ENCODE measurements around the gene SLC16A4. TPM values are rescaled to one million over a fixed set of nuclear protein-coding genes. Genes with fewer than 3 reads are reported as not detected.

Gene SLC16A4
- 10 to 100 TPM; 26.0 to 34.1 TPM for total RNA-seq

GRCh38 chr1:110390692-110391245 lies at the start of gene SLC16A4:
TSS of gene SLC16A4 (minus strand) at chr1:110391026. CDS start at chr1:110389323, 1,703 bp downstream.

GRCh38 chr1:110407260-110408210 lies 16.7 kb upstream of the SLC16A4 start, which contains the start of gene LAMTOR5:
TSS of gene LAMTOR5 (minus strand) at chr1:110407694. CDS start at chr1:110407620, 74 bp downstream.

GRCh38 chr1:110338886-110339406 lies 51.9 kb downstream of the SLC16A4 start, which contains the start of gene RBM15:
TSS of gene RBM15 (plus strand) at chr1:110339377. CDS start at chr1:110339406, 29 bp downstream.

Other genes starting within 250 kb of the SLC16A4 start
- 1 to 10 TPM in 1 of 2 donors, under 1 TPM in 1; 0.69 to 1.3 TPM for gene SLC6A17, start 240.5 kb downstream of the SLC16A4 start, total RNA-seq
- 1 to 10 TPM in 1 of 2 donors, under 1 TPM in 1; 1.00 to 1.0 TPM for gene KCNC4, start 180.7 kb downstream of the SLC16A4 start, total RNA-seq
- gene RBM15, start 51.6 kb downstream of the SLC16A4 start, total RNA-seq, result 10 to 100 TPM; 32.3 to 41.6 TPM
- 10 to 100 TPM; 69.2 to 89.6 TPM for gene LAMTOR5, start 16.7 kb upstream of the SLC16A4 start, total RNA-seq
- gene PROK1, start 60.1 kb upstream of the SLC16A4 start, total RNA-seq, result not detected
- not detected for gene KCNA10, start 128.1 kb upstream of the SLC16A4 start, total RNA-seq
- gene KCNA2, start 215.3 kb upstream of the SLC16A4 start, total RNA-seq, result under 1 TPM; 0.33 to 0.69 TPM

All from melanocyte of skin (primary cell).